Measurements from ENCODE around the gene LHFPL2. TPM values are rescaled to one million over a fixed set of nuclear protein-coding genes. Genes with fewer than 3 reads are reported as not detected.

The LHFPL2 gene
- total RNA-seq, 4 donors from 2014 or later, result 10.3 to 11.6 (median 10.8) TPM

DNA sequence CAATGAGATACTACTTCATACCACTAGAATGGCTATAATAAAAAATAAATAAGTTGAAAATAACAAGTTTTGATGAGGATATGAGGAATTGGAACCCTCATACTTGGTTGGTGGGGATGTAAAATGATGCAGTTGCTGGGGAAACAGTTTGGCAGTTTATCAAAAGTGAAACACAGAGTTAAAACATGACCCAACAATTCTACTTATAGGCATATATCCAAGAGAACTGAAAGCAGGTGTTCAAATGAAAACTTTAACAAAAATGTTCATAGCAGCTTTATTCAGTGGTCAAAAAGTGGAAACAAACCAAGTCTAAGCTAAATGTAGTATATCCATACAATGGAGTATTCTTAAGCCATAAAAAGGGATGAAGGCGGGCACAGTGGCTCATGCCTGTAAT is 13.1 kb upstream of the LHFPL2 start:
- Histone ChIP-seq H3K27ac (no peak overlapping the region), H3K4me3 (no peak overlapping the region), H3K4me1 (no peaks in the 10 kb centered on the region), H3K9me3 (no peaks in the 10 kb centered on the region), H3K27me3 (no peaks in the 10 kb centered on the region), H3K36me3 (no peaks in the 10 kb centered on the region)
- WGBS, result 93% methylated on average over 1 of the region's 1 CpG
- TF ChIP-seq, protein P1, sequence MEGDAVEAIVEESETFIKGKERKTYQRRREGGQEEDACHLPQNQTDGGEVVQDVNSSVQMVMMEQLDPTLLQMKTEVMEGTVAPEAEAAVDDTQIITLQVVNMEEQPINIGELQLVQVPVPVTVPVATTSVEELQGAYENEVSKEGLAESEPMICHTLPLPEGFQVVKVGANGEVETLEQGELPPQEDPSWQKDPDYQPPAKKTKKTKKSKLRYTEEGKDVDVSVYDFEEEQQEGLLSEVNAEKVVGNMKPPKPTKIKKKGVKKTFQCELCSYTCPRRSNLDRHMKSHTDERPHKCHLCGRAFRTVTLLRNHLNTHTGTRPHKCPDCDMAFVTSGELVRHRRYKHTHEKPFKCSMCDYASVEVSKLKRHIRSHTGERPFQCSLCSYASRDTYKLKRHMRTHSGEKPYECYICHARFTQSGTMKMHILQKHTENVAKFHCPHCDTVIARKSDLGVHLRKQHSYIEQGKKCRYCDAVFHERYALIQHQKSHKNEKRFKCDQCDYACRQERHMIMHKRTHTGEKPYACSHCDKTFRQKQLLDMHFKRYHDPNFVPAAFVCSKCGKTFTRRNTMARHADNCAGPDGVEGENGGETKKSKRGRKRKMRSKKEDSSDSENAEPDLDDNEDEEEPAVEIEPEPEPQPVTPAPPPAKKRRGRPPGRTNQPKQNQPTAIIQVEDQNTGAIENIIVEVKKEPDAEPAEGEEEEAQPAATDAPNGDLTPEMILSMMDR (IDR thresholded peaks at IDR 0.05), result no peak
- no peak for TF ChIP-seq POLR2A (IDR thresholded peaks at IDR 0.05)
- TF ChIP-seq POLR2AphosphoS5 (IDR thresholded peaks at IDR 0.05), result no peak
- no peak for TF ChIP-seq EP300 (IDR thresholded peaks at IDR 0.05)
- no peak for DNase-seq (ENCODE audit: low spot score in 2 of 2)

DNA sequence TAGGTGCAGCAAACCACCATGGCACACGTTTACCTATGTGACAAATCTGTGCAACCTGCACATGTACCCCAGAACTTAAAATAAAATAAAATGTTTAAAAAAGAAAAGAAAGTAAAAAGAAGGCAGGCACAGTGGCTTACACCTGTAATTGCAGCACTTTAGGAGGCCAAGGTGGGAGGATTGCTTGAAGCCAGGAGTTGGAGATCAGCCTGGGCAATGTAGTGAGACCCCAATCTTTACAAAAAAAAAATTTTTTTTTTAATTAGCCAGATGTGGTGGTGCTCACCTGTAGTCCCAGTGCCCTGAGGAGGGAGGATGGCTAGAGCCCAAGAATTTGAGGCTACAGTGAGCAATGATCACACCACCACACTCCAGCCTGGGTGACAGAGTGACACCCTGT is 12.5 kb upstream of the LHFPL2 start:
- H3K27me3 ChIP-seq, result no peaks in the 10 kb centered on the region
- TF ChIP-seq EP300 (IDR thresholded peaks at IDR 0.05) (no peak), POLR2A (IDR thresholded peaks at IDR 0.05) (no peak), POLR2AphosphoS5 (IDR thresholded peaks at IDR 0.05) (no peak)
- TF ChIP-seq, protein P1 (IDR thresholded peaks at IDR 0.05), result no peak
- no peaks in the 10 kb centered on the region for H3K4me1 ChIP-seq
- no peak for DNase-seq (ENCODE audit: low spot score in 2 of 2)
- no peak overlapping the region for H3K27ac ChIP-seq
- no peaks in the 10 kb centered on the region for H3K9me3 ChIP-seq
- WGBS, result 93% methylated on average over 1 of the region's 1 CpG
- H3K36me3 ChIP-seq, result no peaks in the 10 kb centered on the region
- no peak overlapping the region for H3K4me3 ChIP-seq

DNA sequence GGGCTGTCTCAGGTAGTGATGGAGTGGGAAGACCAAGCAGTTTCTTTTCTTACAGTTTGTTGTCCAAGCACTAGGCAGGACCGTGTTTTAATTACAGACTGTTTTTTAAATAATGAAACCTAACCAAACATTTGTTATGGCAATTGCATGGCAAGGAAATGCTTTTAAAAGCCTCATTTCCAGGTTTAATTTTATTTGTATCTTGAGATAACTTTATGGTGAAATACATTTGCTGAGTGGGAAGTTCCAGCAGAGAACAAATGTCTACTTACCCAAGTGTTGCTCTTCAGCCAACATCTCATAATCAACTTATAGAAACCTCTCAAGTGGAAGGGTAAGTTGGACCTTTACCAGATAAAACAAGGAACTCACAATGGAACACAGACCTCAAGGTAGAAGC is 11.8 kb upstream of the LHFPL2 start:
- WGBS, result 66% methylated on average over 1 of the region's 1 CpG
- Histone ChIP-seq H3K27ac (no peak overlapping the region), H3K9me3 (no peaks in the 10 kb centered on the region), H3K4me3 (no peak overlapping the region), H3K36me3 (no peaks in the 10 kb centered on the region), H3K4me1 (no peaks in the 10 kb centered on the region), H3K27me3 (no peaks in the 10 kb centered on the region)
- DNase-seq (ENCODE audit: low spot score in 2 of 2), result no peak
- no peak for TF ChIP-seq POLR2AphosphoS5 (IDR thresholded peaks at IDR 0.05)
- TF ChIP-seq, protein P1 (IDR thresholded peaks at IDR 0.05), result no peak
- no peak for TF ChIP-seq EP300 (IDR thresholded peaks at IDR 0.05)
- no peak for TF ChIP-seq POLR2A (IDR thresholded peaks at IDR 0.05)

DNA sequence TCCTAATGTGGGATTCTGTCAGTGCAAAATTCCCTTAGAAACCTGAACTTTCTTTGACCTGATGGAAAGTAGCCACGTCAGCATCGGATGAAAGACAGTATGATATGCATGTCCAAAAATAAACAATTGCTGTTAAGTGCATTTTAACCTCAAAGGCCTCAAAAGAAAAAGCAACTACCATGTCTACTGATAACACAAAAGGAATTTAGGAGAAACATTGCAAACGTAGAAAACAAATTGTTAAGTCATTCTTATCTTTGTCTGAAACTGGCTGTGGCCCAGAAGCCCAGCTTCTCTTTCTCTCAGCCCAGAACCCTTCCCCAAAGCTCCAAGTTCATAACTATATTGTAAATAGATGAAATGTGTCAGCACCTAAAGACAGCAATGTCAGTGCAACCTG is 11.1 kb upstream of the LHFPL2 start:
- H3K27ac ChIP-seq, result no peak overlapping the region
- TF ChIP-seq POLR2AphosphoS5 (IDR thresholded peaks at IDR 0.05) (no peak), EP300 (IDR thresholded peaks at IDR 0.05) (no peak), POLR2A (IDR thresholded peaks at IDR 0.05) (no peak)
- TF ChIP-seq, protein P1 (IDR thresholded peaks at IDR 0.05), result no peak
- DNase-seq (ENCODE audit: low spot score in 2 of 2), result no peak
- H3K9me3 ChIP-seq, result no peaks in the 10 kb centered on the region
- 66% methylated on average over 3 of the region's 3 CpGs for WGBS
- H3K27me3 ChIP-seq, result no peaks in the 10 kb centered on the region
- H3K4me3 ChIP-seq, result no peak overlapping the region
- no peaks in the 10 kb centered on the region for H3K4me1 ChIP-seq
- H3K36me3 ChIP-seq, result no peaks in the 10 kb centered on the region

DNA sequence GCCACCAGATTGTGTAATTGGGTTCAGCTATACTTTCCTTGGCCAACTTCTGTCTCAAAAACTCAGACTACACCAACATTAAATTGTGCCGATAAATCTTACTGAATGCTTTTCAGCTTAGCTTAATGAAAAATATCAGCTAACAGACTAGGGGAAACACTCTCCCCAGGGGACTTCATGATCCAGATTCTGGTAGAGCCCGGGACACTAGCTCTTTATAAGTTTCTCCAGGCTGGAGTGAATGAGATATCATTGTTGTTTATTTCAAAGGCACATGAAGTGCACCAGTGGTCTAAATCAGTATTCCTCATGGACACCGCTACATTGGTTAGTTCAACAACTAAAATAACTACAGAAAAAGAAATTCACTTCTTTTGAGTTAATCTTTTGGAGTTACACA is 10.5 kb upstream of the LHFPL2 start:
- no peak overlapping the region for H3K4me3 ChIP-seq
- DNase-seq (ENCODE audit: low spot score in 2 of 2), result no peak
- no peaks in the 10 kb centered on the region for H3K36me3 ChIP-seq
- H3K4me1 ChIP-seq, result no peaks in the 10 kb centered on the region
- WGBS, result 80% methylated on average over 3 of the region's 3 CpGs
- no peak overlapping the region for H3K27ac ChIP-seq
- no peaks in the 10 kb centered on the region for H3K9me3 ChIP-seq
- no peak for TF ChIP-seq POLR2A (IDR thresholded peaks at IDR 0.05)
- TF ChIP-seq, protein P1 (IDR thresholded peaks at IDR 0.05), result no peak
- H3K27me3 ChIP-seq, result no peaks in the 10 kb centered on the region

Measured in suprapubic skin (tissue), 4 donors.